Natural killer cell treated with Interleukin-12 subunit alpha and Interleukin-12 subunit beta and Interleukin-15 and Interleukin-18, amount 100 ng/mL, for 72 hours (primary cell): ENCODE data around the gene TTBK1. TPM values are rescaled to one million over a fixed set of nuclear protein-coding genes. Genes with fewer than 3 reads are reported as not detected.
"Not testable (repeated sequence)": the region's sequence is repeated elsewhere in the genome, so short reads cannot be mapped to it uniquely, and the experiment has no call there.

Source experiments
- ATAC-seq, 2 donors: fragments of 150-1000 bp; cut with Tn5 transposase in 1 of 2; sonication (Bioruptor Pico), chemical (Tn5 transposase) in 1 of 2; 2 replicates each; pipeline ENCODE4 v1.10.0; 2021
- DNase-seq: peaks from one replicate; pipeline ENCODE4 v3.0.0; 2022; ENCODE audit warnings: low spot score
- H3K27ac Mint-ChIP-seq, 2 donors: 1 replicate in 1 of 2; 2 replicates in 1 of 2; pipeline ENCODE4 v1.8.0; 2022; ENCODE audit warnings: mixed read lengths in 2 of 2, mild to moderate bottlenecking in 1 of 2, moderate library complexity in 1 of 2
- H3K27me3 Mint-ChIP-seq, 2 donors: 1 replicate in 1 of 2; 2 replicates in 1 of 2; pipeline ENCODE4 v1.8.0; 2022; ENCODE audit warnings: mixed read lengths in 2 of 2
- H3K36me3 Mint-ChIP-seq: one replicate; pipeline ENCODE4 v1.8.0; 2022; ENCODE audit warnings: mixed read lengths
- H3K4me1 Mint-ChIP-seq, 2 donors: 1 replicate in 1 of 2; 2 replicates in 1 of 2; pipeline ENCODE4 v1.8.0; 2022; ENCODE audit warnings: low read depth in 2 of 2, mixed read lengths in 2 of 2, mild to moderate bottlenecking in 1 of 2
- H3K4me3 Mint-ChIP-seq: one replicate; pipeline ENCODE4 v1.8.0; 2022; ENCODE audit warnings: mixed read lengths
- H3K9me3 Mint-ChIP-seq: 2 replicates; pipeline ENCODE4 v1.8.0; 2022; ENCODE audit warnings: mixed read lengths
- total RNA-seq, 2 donors: library from RNA; stranded (reverse); gene quantifications; one replicate each; pipeline ENCODE4 v1.2.3, GENCODE V29; 2022

The TTBK1 gene
- total RNA-seq, 2 donors from 2014 or later = 0.75 to 0.81 TPM

- Mint-ChIP-seq H3K4me1 (no peaks in the 10 kb centered on the region), H3K4me3 (no peak overlapping the region), H3K9me3 (no peaks in the 10 kb centered on the region), H3K36me3 (no peaks in the 10 kb centered on the region), H3K27ac (no peak overlapping the region), H3K27me3 (peaks cover 8% of the 10 kb centered on the region in 2 donors)
- DNase-seq = no peak
- no peak for ATAC-seq
These were observed 55.5 kb downstream of the TTBK1 start for GRCh38 chr6:43298565-43299337.

DNA sequence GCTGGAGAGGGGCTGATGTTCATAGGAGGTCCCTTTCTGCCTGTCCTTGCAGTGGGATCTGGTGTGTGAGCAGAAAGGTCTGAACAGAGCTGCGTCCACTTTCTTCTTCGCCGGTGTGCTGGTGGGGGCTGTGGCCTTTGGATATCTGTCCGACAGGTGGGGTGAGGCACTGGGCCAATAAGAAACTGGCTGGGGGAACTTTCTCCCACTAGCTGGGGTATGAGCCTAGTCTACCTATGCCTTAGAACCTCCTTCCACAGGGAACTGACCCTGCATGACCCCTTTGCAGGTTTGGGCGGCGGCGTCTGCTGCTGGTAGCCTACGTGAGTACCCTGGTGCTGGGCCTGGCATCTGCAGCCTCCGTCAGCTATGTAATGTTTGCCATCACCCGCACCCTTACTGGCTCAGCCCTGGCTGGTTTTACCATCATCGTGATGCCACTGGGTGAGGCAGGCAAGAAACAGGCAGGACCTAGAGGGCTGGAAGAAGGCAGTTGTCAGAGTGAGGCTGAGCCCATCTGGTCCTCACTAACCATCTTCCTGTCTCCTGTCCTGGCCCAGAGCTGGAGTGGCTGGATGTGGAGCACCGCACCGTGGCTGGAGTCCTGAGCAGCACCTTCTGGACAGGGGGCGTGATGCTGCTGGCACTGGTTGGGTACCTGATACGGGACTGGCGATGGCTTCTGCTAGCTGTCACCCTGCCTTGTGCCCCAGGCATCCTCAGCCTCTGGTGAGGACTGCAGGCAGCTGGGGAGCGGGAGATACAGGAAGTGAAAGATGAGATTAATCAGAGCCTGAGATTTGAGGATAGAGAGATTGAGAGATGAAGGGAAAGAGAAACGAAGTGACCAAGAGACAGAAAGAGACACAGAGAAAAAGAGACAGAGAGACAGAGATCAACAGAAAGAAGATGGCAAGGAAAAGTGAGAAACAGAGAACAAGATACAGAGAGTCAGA lies 56.3 kb downstream of the TTBK1 start:
- ATAC-seq (no peak), DNase-seq (no peak)
- Mint-ChIP-seq H3K36me3 (no peaks in the 10 kb centered on the region), H3K4me1 (no peaks in the 10 kb centered on the region), H3K9me3 (no peaks in the 10 kb centered on the region), H3K27ac (no peak overlapping the region), H3K4me3 (no peak overlapping the region), H3K27me3 (peaks cover 8% of the 10 kb centered on the region in 2 donors)

- ATAC-seq (no peak), DNase-seq (no peak)
- peaks cover 8% of the 10 kb centered on the region in 2 donors for H3K27me3 Mint-ChIP-seq
- no peaks in the 10 kb centered on the region for H3K36me3 Mint-ChIP-seq
- no peak overlapping the region for H3K4me3 Mint-ChIP-seq
- H3K4me1 Mint-ChIP-seq = no peaks in the 10 kb centered on the region
- H3K9me3 Mint-ChIP-seq = no peaks in the 10 kb centered on the region
- H3K27ac Mint-ChIP-seq = no peak overlapping the region
These were observed 58.0 kb downstream of the TTBK1 start for GRCh38 chr6:43301081-43301870.

DNA sequence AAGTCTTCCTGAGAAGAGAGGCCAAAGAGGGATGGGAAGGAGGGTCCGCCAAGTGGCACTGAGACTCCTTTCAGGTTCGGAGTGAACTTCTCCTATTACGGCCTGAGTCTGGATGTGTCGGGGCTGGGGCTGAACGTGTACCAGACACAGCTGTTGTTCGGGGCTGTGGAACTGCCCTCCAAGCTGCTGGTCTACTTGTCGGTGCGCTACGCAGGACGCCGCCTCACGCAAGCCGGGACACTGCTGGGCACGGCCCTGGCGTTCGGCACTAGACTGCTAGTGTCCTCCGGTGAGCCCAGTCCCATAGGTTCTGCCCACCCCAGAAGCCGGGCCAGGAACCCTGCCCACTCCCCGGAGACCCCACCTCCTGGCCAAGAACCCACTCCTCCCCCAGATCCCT lies 58.8 kb downstream of the TTBK1 start:
- ATAC-seq = no peak
- H3K27ac Mint-ChIP-seq = no peak overlapping the region
- H3K4me1 Mint-ChIP-seq = peaks cover 0 to under 1% of the 10 kb centered on the region in 2 donors
- H3K27me3 Mint-ChIP-seq = peaks cover 8% of the 10 kb centered on the region in 2 donors
- no peak overlapping the region for H3K4me3 Mint-ChIP-seq
- H3K9me3 Mint-ChIP-seq = no peaks in the 10 kb centered on the region
- no peak for DNase-seq
- H3K36me3 Mint-ChIP-seq = no peaks in the 10 kb centered on the region

GRCh38 chr6:43303006-43303405 lies 59.7 kb downstream of the TTBK1 start:
- H3K36me3 Mint-ChIP-seq, DNase-seq, H3K4me3 Mint-ChIP-seq, H3K4me1 Mint-ChIP-seq, ATAC-seq, H3K27ac Mint-ChIP-seq, H3K9me3 Mint-ChIP-seq: not testable (repeated sequence)
- peaks cover 8 to 11% of the 10 kb centered on the region in 2 donors for H3K27me3 Mint-ChIP-seq

- peaks cover 8 to 9% of the 10 kb centered on the region in 2 donors for H3K27me3 Mint-ChIP-seq
- ATAC-seq (no peak), DNase-seq (no peak)
- peaks cover 0 to 6% of the 10 kb centered on the region in 2 donors for H3K4me1 Mint-ChIP-seq
- H3K27ac Mint-ChIP-seq = no peak overlapping the region
- H3K4me3 Mint-ChIP-seq = no peak overlapping the region
- H3K9me3 Mint-ChIP-seq = no peaks in the 10 kb centered on the region
- H3K36me3 Mint-ChIP-seq = no peaks in the 10 kb centered on the region
These were observed 60.6 kb downstream of the TTBK1 start for GRCh38 chr6:43303751-43304331.

DNA sequence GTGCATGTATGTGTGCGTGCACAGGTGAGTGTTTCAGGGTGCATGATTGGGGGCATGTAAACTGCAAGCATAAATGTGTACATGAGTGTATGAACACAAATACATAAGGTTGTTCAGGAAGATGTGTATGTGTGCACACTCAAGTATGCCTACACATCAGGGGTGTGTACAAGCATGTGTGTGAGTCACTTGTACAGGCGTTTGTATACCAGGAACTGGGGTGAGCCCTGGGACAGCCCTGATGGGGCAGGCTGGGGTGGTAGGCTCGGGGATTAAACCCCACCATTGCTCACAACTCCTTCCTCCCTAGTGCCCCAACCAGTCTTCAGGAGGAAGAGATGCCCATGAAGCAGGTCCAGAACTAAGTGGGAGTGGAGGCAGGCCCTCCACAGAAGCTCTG lies 61.1 kb downstream of the TTBK1 start:
- Mint-ChIP-seq H3K4me3 (no peak overlapping the region), H3K4me1 (peaks cover 0 to 7% of the 10 kb centered on the region in 2 donors), H3K27ac (no peak overlapping the region), H3K36me3 (no peaks in the 10 kb centered on the region), H3K27me3 (peaks cover 7 to 8% of the 10 kb centered on the region in 2 donors), H3K9me3 (no peaks in the 10 kb centered on the region)
- DNase-seq (no peak), ATAC-seq (no peak)

DNA sequence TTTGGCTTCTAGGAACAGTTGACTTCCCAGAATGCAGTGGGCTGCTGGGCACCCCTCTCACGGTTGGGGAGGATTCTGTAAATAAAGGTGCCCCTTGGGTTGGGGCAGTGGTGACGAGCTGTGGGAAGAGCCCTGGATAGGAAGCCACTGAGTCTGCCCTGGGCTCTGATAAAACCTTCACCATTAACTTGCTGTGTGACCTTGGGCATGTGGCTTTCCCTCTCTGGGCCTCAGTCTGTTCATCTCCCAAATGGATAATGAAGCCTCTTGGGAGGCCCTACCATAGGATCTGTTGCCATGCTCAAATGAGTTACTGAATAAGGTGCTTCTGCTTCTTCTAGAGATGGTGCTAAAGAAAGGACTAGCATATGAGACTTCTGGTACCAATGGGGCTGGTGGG lies 61.6 kb downstream of the TTBK1 start:
- peaks cover 0 to 7% of the 10 kb centered on the region in 2 donors for H3K4me1 Mint-ChIP-seq
- no peak overlapping the region for H3K4me3 Mint-ChIP-seq
- no peak overlapping the region for H3K27ac Mint-ChIP-seq
- DNase-seq (no peak), ATAC-seq (no peak)
- no peaks in the 10 kb centered on the region for H3K9me3 Mint-ChIP-seq
- no peaks in the 10 kb centered on the region for H3K36me3 Mint-ChIP-seq
- peaks cover 5 to 6% of the 10 kb centered on the region in 2 donors for H3K27me3 Mint-ChIP-seq

GRCh38 chr6:43306086-43306485 lies 62.8 kb downstream of the TTBK1 start:
- no peak overlapping the region for H3K4me3 Mint-ChIP-seq
- DNase-seq (no peak), ATAC-seq (no peak)
- H3K27ac Mint-ChIP-seq = no peak overlapping the region
- peaks cover 0 to 7% of the 10 kb centered on the region in 2 donors for H3K4me1 Mint-ChIP-seq
- H3K9me3 Mint-ChIP-seq = no peaks in the 10 kb centered on the region
- H3K27me3 Mint-ChIP-seq = peaks cover 3 to 6% of the 10 kb centered on the region in 2 donors
- H3K36me3 Mint-ChIP-seq = no peaks in the 10 kb centered on the region

DNA sequence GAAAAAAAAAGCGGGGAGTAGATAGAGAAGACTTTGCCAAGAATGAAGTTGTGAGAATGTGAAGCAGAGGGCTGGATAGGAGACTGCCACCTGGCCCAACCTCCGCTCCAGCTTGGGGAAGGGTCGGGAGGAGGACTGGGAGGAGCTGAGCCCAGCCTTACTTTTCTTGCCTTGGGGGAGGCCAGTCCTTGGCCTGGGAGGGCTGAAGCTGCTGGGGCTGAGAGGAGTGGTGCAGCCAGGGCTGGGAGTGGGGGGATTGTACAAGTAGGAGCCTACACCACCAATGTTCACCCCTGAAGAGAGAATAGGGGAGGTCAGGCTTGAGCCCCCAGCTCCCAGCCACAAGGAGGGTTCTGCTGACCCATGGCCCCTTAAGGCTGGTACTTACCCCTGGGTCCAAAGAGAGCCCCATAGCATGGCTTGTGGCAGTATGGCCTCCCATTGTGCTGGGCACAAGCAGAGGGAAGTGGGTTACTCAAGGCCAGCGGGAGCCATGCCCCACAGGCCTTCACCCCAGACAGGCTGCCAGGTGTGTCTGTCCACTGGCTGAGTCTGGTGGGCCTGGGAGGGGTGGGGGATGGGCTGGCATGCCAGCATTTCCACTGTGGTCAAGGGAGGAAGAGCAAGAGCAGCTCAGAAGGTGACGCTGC lies 64.3 kb downstream of the TTBK1 start:
- H3K4me3 Mint-ChIP-seq = no peak overlapping the region
- no peaks in the 10 kb centered on the region for H3K9me3 Mint-ChIP-seq
- H3K36me3 Mint-ChIP-seq = no peaks in the 10 kb centered on the region
- peaks cover 7% of the 10 kb centered on the region in 2 donors for H3K27me3 Mint-ChIP-seq
- H3K4me1 Mint-ChIP-seq = peaks cover 0 to 7% of the 10 kb centered on the region in 2 donors
- H3K27ac Mint-ChIP-seq = no peak overlapping the region
- ATAC-seq (no peak), DNase-seq (no peak)

GRCh38 chr6:43308101-43308989 lies 65.1 kb downstream of the TTBK1 start, which contains the start of gene CRIP3:
Gene CRIP3 (minus strand): TSS chr6:43308826. CDS start chr6:43308792, 34 bp downstream.
- DNase-seq (no peak), ATAC-seq (peak; percentile 80 to 83)
- Mint-ChIP-seq H3K4me1 (peaks cover 0 to 7% of the 10 kb centered on the region in 2 donors), H3K36me3 (no peaks in the 10 kb centered on the region), H3K4me3 (peak within 1 kb of the TSS; percentile 68), H3K27me3 (peaks cover 7% of the 10 kb centered on the region in 2 donors), H3K27ac (no peak within 1 kb of the TSS), H3K9me3 (no peaks in the 10 kb centered on the region)

DNA sequence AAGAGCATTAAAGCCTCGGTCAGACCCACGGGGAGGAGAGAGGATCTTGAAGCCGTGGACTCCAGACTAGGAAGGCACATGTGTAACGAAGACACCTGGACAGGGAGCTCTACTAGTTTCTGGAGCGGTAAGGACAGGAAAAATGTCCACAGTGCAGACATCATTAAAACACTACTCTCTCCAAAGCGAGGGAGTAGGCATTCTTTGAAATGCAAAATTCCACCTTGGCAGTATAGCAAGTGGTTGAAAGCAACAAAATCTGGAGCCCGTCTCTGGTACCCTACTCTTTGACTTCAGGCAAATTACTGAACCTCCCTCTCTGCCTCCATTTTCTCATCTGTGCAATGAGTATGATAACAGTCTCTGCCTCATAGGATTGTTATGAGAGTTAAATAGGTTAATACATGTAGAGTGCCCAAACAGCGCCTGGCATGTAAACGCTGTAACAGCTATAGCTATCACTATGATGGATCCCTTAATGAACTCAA lies 65.8 kb downstream of the TTBK1 start:
- ATAC-seq = no peak
- Mint-ChIP-seq H3K4me1 (peaks cover 0 to 7% of the 10 kb centered on the region in 2 donors), H3K4me3 (peak overlapping the region; percentile 68), H3K9me3 (no peaks in the 10 kb centered on the region), H3K27ac (no peak overlapping the region), H3K27me3 (peaks cover 7% of the 10 kb centered on the region in 2 donors), H3K36me3 (no peaks in the 10 kb centered on the region)
- no peak for DNase-seq
